ENCODE results near the gene NCLN. TPM values are rescaled to one million over a fixed set of nuclear protein-coding genes. Genes with fewer than 3 reads are reported as not detected.
A peak's percentile ranks its signal among the peaks of the same experiment; 100 is the strongest.

The NCLN gene
- total and polyA plus RNA-seq, 9 of the 15 experiments (the other 6 are each of a cell fraction or from before 2014, with no cell fraction given) = 3.8 to 126 (median 39.6) TPM

DNA sequence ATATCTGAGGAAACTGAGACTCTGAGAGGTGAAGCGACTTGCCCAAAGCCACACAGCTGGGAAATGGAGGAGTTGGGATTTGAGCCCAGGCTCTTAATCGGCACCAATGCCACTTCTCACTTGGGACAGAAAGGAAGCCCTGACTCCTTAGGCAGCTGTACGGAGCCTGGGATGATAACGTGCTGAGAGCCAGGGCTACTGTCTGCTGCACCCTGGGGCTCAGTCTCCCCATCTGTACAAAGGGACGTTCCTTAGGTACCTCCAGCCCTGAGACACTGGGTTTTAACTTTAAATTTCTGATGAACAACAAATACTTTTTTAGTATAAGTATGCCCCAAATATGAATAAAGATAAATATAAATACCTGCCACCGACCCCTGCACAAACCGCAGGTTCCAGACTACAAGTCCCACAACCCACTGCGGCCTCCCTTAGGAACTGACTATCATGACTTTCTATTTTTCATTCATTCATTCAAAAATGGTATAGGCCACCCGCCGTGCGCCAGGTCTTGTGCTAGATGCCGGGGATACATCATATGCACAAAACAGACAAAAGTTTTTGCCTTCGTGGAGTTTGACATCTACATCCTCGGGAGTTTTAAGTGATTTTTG is 776 bp upstream of the NCLN start:
- FAIRE-seq = no peak
- no peaks in the 10 kb centered on the region for H3K27me3 ChIP-seq (ENCODE audit: control insufficient read depth in 2 of 2, insufficient read depth in 2 of 2, low read length in 2 of 2)
- 2% methylated on average over 14 of the region's 14 CpGs for WGBS (ENCODE audit: insufficient coverage, low coverage, missing lambda C conversion rate)
- peak overlapping the region; percentile 96 for H3K4me2 ChIP-seq (ENCODE audit: insufficient read depth, low read length)
- ChIA-PET CTCF (ENCODE audit: low intra/inter-chr PET ratio) (no interaction called here), POLR2A (interaction anchor here (0.5 to 0.9 kb wide), 5 partner anchors 9 to 508 kb away, joined by 3 to 4 read pairs (median 3); no protein-coding TSS in a partner anchor)
- DNase-seq (ENCODE audit: extremely low read depth in 1 of 4, low spot score in 3 of 4) = peak; percentile 57 to 86 (median 62)
- in situ Hi-C loops (cut with MboI) = no loop called here
- H3K4me3 ChIP-seq = peak overlapping the region; percentile 99
- peaks cover 21% of the 10 kb centered on the region; the same call in 1 of the 2 replicates for H4K20me1 ChIP-seq (replicated peaks; ENCODE audit: control insufficient read depth, insufficient read depth, low read length)
- peak overlapping the region; percentile 82 to 99; a peak in 3 of 4 replicates for H3K9ac ChIP-seq (ENCODE audit: insufficient read depth in 1 of 2, low read depth in 2 of 2, low read length in 2 of 2)
- no peaks in the 10 kb centered on the region for H3K9me3 ChIP-seq (replicated peaks; ENCODE audit: control insufficient read depth, insufficient read depth, low read depth, low read length)
- H3K36me3 ChIP-seq (ENCODE audit: control insufficient read depth, insufficient read depth, low read length) = peaks cover 31% of the 10 kb centered on the region; the same call in 2 of the 3 replicates
- ATAC-seq = peak; percentile 75
- intact Hi-C loops (cut with micrococcal nuclease) = no loop called here
- peak overlapping the region; percentile 99 for H2AFZ ChIP-seq (ENCODE audit: low read depth, low read length)
- no TSS peak for BruUV-seq (replicated peaks)
- no peaks in the 10 kb centered on the region for H3K9me1 ChIP-seq (ENCODE audit: control insufficient read depth, insufficient read depth, low read length)
- peaks cover 42% of the 10 kb centered on the region for H3K79me2 ChIP-seq (ENCODE audit: control insufficient read depth, insufficient read depth, low read length)
- H3K4me1 ChIP-seq (replicated peaks in 1 of 2; ENCODE audit: control insufficient read depth in 2 of 2, insufficient read depth in 2 of 2, low read length in 2 of 2) = peaks cover 23 to 62% of the 10 kb centered on the region in 2 experiments
- H3K27ac ChIP-seq (ENCODE audit: extremely low read depth, low read depth, low read length) = peak overlapping the region; percentile 96
- TF ChIP-seq ZNF12 (CRISPR knock-in tag; IDR thresholded peaks at IDR 0.05) (no peak), GATA2 (CRISPR knock-in tag; IDR thresholded peaks at IDR 0.05) (peak; percentile 6; the same call in 1 of the 2 replicates), TBP (optimal IDR thresholded peaks at IDR 0.05; ENCODE audit: low read depth, low read length) (no peak), MAFK (IDR thresholded peaks at IDR 0.05; ENCODE audit: low read length) (peak; percentile 54), NR1H2 (CRISPR knock-in tag; IDR thresholded peaks at IDR 0.05) (0 out of 2 replicates have a peak, but pooled peaks have one; percentile 23), PTTG1 (tag; IDR thresholded peaks at IDR 0.05; ENCODE audit: low read depth) (no peak), ZNF77 (CRISPR knock-in tag; IDR thresholded peaks at IDR 0.05) (no peak), SNIP1 (IDR thresholded peaks at IDR 0.05; ENCODE audit: low read depth) (no peak)
- TF ChIP-seq, protein P1, sequence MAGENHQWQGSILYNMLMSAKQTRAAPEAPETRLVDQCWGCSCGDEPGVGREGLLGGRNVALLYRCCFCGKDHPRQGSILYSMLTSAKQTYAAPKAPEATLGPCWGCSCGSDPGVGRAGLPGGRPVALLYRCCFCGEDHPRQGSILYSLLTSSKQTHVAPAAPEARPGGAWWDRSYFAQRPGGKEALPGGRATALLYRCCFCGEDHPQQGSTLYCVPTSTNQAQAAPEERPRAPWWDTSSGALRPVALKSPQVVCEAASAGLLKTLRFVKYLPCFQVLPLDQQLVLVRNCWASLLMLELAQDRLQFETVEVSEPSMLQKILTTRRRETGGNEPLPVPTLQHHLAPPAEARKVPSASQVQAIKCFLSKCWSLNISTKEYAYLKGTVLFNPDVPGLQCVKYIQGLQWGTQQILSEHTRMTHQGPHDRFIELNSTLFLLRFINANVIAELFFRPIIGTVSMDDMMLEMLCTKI (IDR thresholded peaks at IDR 0.05; ENCODE audit: partially characterized antibody) = no peak
- TF ChIP-seq, protein P2, sequence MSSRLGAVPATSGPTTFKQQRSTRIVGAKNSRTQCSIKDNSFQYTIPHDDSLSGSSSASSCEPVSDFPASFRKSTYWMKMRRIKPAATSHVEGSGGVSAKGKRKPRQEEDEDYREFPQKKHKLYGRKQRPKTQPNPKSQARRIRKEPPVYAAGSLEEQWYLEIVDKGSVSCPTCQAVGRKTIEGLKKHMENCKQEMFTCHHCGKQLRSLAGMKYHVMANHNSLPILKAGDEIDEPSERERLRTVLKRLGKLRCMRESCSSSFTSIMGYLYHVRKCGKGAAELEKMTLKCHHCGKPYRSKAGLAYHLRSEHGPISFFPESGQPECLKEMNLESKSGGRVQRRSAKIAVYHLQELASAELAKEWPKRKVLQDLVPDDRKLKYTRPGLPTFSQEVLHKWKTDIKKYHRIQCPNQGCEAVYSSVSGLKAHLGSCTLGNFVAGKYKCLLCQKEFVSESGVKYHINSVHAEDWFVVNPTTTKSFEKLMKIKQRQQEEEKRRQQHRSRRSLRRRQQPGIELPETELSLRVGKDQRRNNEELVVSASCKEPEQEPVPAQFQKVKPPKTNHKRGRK (tag; IDR thresholded peaks at IDR 0.05) = no peak
